Neuronal stem cell (in vitro differentiated cells): ENCODE results near the gene ENTPD6.
"Not testable (repeated sequence)": the region's sequence is repeated elsewhere in the genome, so short reads cannot be mapped to it uniquely, and the experiment has no call there.

Source experiments
- DNase-seq: peaks from one replicate; pipeline ENCODE4 v3.0.0-alpha.2; 2013; ENCODE audit warnings: low spot score
- H2AFZ ChIP-seq: one replicate; pipeline ENCODE4 v1.6.1; 2013; ENCODE audit warnings: mild to moderate bottlenecking, low read length, inconsistent platforms
- H2AK5ac ChIP-seq: 2 replicates; pipeline ENCODE4 v1.6.1; 2013; ENCODE audit warnings: low read depth, mild to moderate bottlenecking, inconsistent platforms, low read length, moderate library complexity, mixed read lengths
- H2BK120ac ChIP-seq: 2 replicates; pipeline ENCODE4 v1.6.1; 2013; ENCODE audit warnings: low read depth, mild to moderate bottlenecking, inconsistent platforms, low read length, moderate library complexity, mixed read lengths
- H2BK12ac ChIP-seq: one replicate; pipeline ENCODE4 v1.6.1; 2013; ENCODE audit warnings: low read length, inconsistent platforms
- H2BK15ac ChIP-seq: 2 replicates; pipeline ENCODE4 v1.6.1; 2013; ENCODE audit warnings: mild to moderate bottlenecking, low read length, inconsistent platforms, mixed read lengths
- H2BK5ac ChIP-seq: one replicate; pipeline ENCODE4 v1.6.1; 2013; ENCODE audit warnings: inconsistent platforms, mild to moderate bottlenecking, low read length, moderate library complexity
- H3K14ac ChIP-seq: one replicate; pipeline ENCODE4 v1.6.1; 2013; ENCODE audit warnings: low read length, inconsistent platforms
- H3K18ac ChIP-seq: 2 replicates; pipeline ENCODE4 v1.6.1; 2013; ENCODE audit warnings: low read length, inconsistent platforms
- H3K23ac ChIP-seq: 2 replicates; pipeline ENCODE4 v1.6.1; 2013; ENCODE audit warnings: low read depth, mild to moderate bottlenecking, mixed read lengths, low read length, inconsistent platforms; ENCODE audit not compliant: poor library complexity
- H3K27ac ChIP-seq: replicated peaks from 3 replicates; pipeline ENCODE4 v1.5.1; 2013; ENCODE audit warnings: low read length, inconsistent platforms
- H3K27me3 ChIP-seq, 3 experiments: 2 replicates each; pipeline ENCODE4 v1.6.1; 2013; ENCODE audit warnings: low read length in 3 of 3, mild to moderate bottlenecking in 2 of 3, inconsistent platforms in 1 of 3, low read depth in 1 of 3, mixed read lengths in 1 of 3, moderate library complexity in 1 of 3; ENCODE audit not compliant: control insufficient read depth in 3 of 3, insufficient read depth in 3 of 3
- H3K36me3 ChIP-seq, 2 donors: replicated peaks in 1 of 2; 2 replicates each; pipeline ENCODE4 v1.6.1; 2013; ENCODE audit warnings: low read length in 2 of 2; ENCODE audit not compliant: control insufficient read depth in 2 of 2, insufficient read depth in 2 of 2
- H3K4ac ChIP-seq: 2 replicates; pipeline ENCODE4 v1.6.1; 2013; ENCODE audit warnings: inconsistent platforms, mild to moderate bottlenecking, low read length, moderate library complexity
- H3K4me1 ChIP-seq, 2 donors: 1 replicate in 1 of 2; 2 replicates in 1 of 2; pipeline ENCODE4 v1.6.1; 2013; ENCODE audit warnings: low read length in 2 of 2, low read depth in 1 of 2; ENCODE audit not compliant: control insufficient read depth in 2 of 2, insufficient read depth in 1 of 2
- H3K4me2 ChIP-seq: one replicate; pipeline ENCODE4 v1.6.1; 2013; ENCODE audit warnings: mild to moderate bottlenecking, low read length, inconsistent platforms; ENCODE audit not compliant: insufficient read depth, poor library complexity, severe bottlenecking
- H3K4me3 ChIP-seq, 2 donors: 2 replicates each; pipeline ENCODE4 v1.5.1; 2013; ENCODE audit warnings: low read length in 2 of 2, mild to moderate bottlenecking in 2 of 2, inconsistent platforms in 1 of 2, moderate library complexity in 1 of 2
- H3K79me1 ChIP-seq: one replicate; pipeline ENCODE4 v1.6.1; 2013; ENCODE audit warnings: low read depth, mild to moderate bottlenecking, inconsistent platforms, low read length, moderate library complexity
- H3K9ac ChIP-seq: one replicate; pipeline ENCODE4 v1.6.1; 2013; ENCODE audit warnings: mild to moderate bottlenecking, low read depth, low read length, inconsistent platforms; ENCODE audit not compliant: poor library complexity
- H3K9me3 ChIP-seq, 2 donors: replicated peaks in 1 of 2; 2 replicates each; pipeline versions ENCODE3 to v1.6.1; 2013; ENCODE audit warnings: low read length in 2 of 2, mild to moderate bottlenecking in 2 of 2, inconsistent platforms in 1 of 2, low read depth in 1 of 2, mixed read lengths in 1 of 2, moderate library complexity in 1 of 2; ENCODE audit not compliant: control insufficient read depth in 2 of 2, insufficient read depth in 1 of 2
- H4K8ac ChIP-seq: one replicate; pipeline ENCODE4 v1.6.1; 2013; ENCODE audit warnings: low read depth, mild to moderate bottlenecking, inconsistent platforms, low read length, moderate library complexity
- H4K91ac ChIP-seq: one replicate; pipeline ENCODE4 v1.6.1; 2013; ENCODE audit warnings: low read length, low read depth, mild to moderate bottlenecking, inconsistent platforms; ENCODE audit not compliant: poor library complexity
- WGBS, 2 donors: extraction: QIAGEN DNeasy Blood & Tissue Kit; methylation state at CpG; one replicate each; pipeline ENCODE4 v1.1.7; 2013; ENCODE audit warnings: missing lambda C conversion rate in 2 of 2, mixed read lengths in 1 of 2; ENCODE audit not compliant: insufficient read length in 2 of 2, insufficient replicate concordance in 1 of 2; ENCODE audit errors: extremely low coverage in 2 of 2; 5-methylcytosine and 5-hydroxymethylcytosine counted together

ENTPD6 gene

DNA sequence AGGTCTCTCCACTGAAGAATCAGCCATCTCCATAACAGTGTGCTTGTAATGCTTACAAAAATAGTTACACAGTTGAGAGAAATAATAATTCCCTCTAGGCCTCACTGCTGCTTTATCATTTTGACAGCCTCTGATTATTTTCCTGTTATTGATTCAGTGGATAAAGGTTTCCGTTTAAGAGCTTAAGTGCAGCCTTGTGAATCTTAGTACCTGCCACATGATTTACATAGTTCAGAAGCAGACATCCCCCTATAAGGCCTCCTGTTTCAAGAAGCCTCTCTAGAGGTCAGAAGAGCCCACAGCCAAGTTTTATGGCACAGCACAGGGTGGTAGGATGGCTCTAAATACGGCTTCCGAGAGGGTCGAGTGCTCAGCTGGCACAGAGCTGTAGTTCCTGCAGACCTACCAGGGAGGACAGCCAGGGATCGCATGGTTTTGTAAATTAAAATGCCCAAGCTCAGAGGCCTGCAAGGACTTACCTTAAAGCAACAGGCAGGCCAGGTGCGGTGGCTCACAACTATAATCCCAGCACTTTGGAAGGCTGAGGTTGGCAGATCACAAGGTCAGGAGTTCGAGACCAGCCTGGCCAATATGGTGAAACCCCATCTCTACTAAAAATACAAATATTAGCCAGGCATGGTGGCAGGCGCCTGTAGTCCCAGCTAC, 34.8 kb downstream of the ENTPD6 start:
- H2BK15ac ChIP-seq = no peak overlapping the region
- no peak overlapping the region for H3K4ac ChIP-seq
- H4K8ac ChIP-seq = no peak overlapping the region
- H3K14ac ChIP-seq = no peak overlapping the region
- H3K18ac ChIP-seq = no peak overlapping the region
- H2BK12ac ChIP-seq = no peak overlapping the region
- no peaks in the 10 kb centered on the region for H3K27me3 ChIP-seq
- no peak overlapping the region for H2AFZ ChIP-seq
- no peak overlapping the region for H2BK120ac ChIP-seq
- H2BK5ac ChIP-seq = no peak overlapping the region
- no peak overlapping the region for H3K27ac ChIP-seq
- no peak overlapping the region for H3K23ac ChIP-seq
- H3K36me3 ChIP-seq = no peaks in the 10 kb centered on the region
- H3K9ac ChIP-seq = no peak overlapping the region
- H2AK5ac ChIP-seq = no peak overlapping the region
- WGBS, 2 donors = no CpG with 5 or more reads among the region's 8 CpGs
- DNase-seq = no peak
- no peak overlapping the region for H3K4me2 ChIP-seq
- H3K4me3 ChIP-seq = no peak overlapping the region
- no peak overlapping the region for H4K91ac ChIP-seq
- H3K79me1 ChIP-seq = no peaks in the 10 kb centered on the region
- peaks cover 6 to 18% of the 10 kb centered on the region in 2 donors for H3K4me1 ChIP-seq
- H3K9me3 ChIP-seq = no peaks in the 10 kb centered on the region

DNA sequence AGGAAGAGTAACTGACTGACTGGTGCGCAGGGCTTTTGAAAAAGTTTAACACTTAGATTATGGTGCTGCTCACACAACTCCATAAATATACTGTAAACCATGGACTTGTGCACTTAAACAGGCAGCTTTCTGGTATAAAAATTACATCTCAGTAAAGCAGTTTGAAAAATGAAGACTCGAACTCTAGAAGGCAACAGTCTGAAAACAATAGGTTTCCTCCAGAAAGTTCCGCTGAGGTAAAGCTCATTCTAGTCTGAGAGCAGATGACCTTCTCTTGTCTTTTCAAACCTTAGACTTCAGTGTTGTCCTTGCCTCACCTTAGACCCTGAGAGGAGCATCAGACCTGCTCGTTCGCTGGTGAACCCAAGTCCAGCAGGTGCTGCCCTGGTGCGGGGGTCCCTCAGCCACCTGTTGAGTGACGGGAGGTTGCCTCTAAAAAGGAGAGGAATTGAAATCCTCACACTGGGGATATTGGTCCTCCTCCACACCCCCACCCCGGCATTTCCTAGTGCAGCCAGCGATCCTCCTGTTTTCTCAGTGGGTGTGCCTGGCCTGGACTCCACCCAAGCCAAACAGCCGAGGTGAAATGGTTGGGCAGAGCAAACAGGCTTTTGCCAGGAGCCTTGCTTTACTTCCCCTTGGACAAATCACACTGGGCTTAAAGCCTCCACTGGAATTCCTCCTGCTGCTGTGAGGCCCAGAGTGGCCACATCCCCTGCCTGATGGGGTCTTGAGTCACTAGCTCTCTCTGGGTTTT, 37.7 kb downstream of the ENTPD6 start:
- DNase-seq = no peak
- H2BK12ac ChIP-seq = peak overlapping the region; percentile 92
- H3K27ac ChIP-seq = no peak overlapping the region

DNA sequence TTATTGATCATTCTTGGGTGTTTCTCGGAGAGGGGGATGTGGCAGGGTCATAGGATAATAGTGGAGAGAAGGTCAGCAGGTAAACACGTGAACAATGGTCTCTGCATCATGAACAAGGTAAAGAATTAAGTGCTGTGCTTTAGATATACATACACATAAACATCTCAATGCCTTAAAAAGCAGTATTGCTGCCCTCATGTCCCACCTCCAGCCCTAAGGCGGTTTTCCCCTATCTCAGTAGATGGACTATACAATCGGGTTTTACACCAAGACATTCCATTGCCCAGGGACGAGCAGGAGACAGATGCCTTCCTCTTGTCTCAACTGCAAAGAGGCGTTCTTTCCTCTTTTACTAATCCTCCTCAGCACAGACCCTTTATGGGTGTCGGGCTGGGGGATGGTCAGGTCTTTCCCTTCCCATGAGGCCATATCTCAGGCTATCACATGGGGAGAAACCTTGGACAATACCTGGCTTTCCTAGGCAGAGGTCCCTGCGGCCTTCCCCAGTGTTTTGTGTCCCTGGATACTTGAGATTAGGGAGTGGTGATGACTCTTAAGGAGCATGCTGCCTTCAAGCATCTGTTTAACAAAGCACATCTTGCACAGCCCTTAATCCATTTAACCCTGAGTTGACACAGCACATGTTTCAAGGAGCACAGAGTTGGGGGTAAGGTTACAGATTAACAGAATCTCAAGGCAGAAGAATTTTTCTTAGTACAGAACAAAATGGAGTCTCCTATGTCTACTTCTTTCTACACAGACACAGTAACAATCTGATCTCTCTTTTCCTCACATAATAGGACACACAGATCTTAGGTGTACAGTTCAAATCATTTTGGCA, 38.7 kb downstream of the ENTPD6 start:
- not testable (repeated sequence) for H3K36me3 ChIP-seq, H3K9ac ChIP-seq, H3K14ac ChIP-seq, H2BK5ac ChIP-seq, H2AK5ac ChIP-seq, H3K4ac ChIP-seq, H3K18ac ChIP-seq, H3K23ac ChIP-seq, H4K8ac ChIP-seq, H3K27me3 ChIP-seq, H3K9me3 ChIP-seq, H2BK15ac ChIP-seq, H2AFZ ChIP-seq, H4K91ac ChIP-seq, H3K4me2 ChIP-seq, H3K4me3 ChIP-seq, H2BK120ac ChIP-seq, DNase-seq, H2BK12ac ChIP-seq, H3K79me1 ChIP-seq
- peaks cover 0 to 13% of the 10 kb centered on the region in 2 donors for H3K4me1 ChIP-seq
- H3K27ac ChIP-seq = peak overlapping the region; percentile 58
- whole genome bisulfite sequencing, 2 donors = no CpG with 5 or more reads among the region's 8 CpGs

More for the DNA sequence above, 37.7 kb downstream of the ENTPD6 start:
- Histone ChIP-seq H3K4me2 (no peak overlapping the region), H2AFZ (no peak overlapping the region), H3K9ac (no peak overlapping the region), H2AK5ac (peak overlapping the region; percentile 72), H2BK120ac (no peak overlapping the region), H3K4me3 (no peak overlapping the region), H3K9me3 (no peaks in the 10 kb centered on the region), H3K18ac (peak overlapping the region; percentile 86), H4K8ac (no peak overlapping the region), H3K14ac (no peak overlapping the region), H3K36me3 (no peaks in the 10 kb centered on the region), H3K4ac (no peak overlapping the region), H3K4me1 (peaks cover 0 to 13% of the 10 kb centered on the region in 2 donors), H3K79me1 (no peaks in the 10 kb centered on the region), H3K23ac (no peak overlapping the region), H2BK15ac (peak overlapping the region; percentile 98), H4K91ac (no peak overlapping the region), H3K27me3 (no peaks in the 10 kb centered on the region), H2BK5ac (no peak overlapping the region)
- no CpG with 5 or more reads among the region's 10 CpGs for WGBS, 2 donors
